ENCODE data around the gene MED27. TPM values are rescaled to one million over a fixed set of nuclear protein-coding genes. Genes with fewer than 3 reads are reported as not detected.
A peak's percentile ranks its signal among the peaks of the same experiment; 100 is the strongest.

Gene MED27
- total RNA-seq, 1 donor from 2014 or later, result 28.2 TPM

- TF ChIP-seq, protein P1, sequence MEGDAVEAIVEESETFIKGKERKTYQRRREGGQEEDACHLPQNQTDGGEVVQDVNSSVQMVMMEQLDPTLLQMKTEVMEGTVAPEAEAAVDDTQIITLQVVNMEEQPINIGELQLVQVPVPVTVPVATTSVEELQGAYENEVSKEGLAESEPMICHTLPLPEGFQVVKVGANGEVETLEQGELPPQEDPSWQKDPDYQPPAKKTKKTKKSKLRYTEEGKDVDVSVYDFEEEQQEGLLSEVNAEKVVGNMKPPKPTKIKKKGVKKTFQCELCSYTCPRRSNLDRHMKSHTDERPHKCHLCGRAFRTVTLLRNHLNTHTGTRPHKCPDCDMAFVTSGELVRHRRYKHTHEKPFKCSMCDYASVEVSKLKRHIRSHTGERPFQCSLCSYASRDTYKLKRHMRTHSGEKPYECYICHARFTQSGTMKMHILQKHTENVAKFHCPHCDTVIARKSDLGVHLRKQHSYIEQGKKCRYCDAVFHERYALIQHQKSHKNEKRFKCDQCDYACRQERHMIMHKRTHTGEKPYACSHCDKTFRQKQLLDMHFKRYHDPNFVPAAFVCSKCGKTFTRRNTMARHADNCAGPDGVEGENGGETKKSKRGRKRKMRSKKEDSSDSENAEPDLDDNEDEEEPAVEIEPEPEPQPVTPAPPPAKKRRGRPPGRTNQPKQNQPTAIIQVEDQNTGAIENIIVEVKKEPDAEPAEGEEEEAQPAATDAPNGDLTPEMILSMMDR (IDR thresholded peaks at IDR 0.05), result no peak
- Mint-ChIP-seq H3K27ac (ENCODE audit: unreplicated experiment) (no peak overlapping the region), H3K36me3 (ENCODE audit: low read depth) (peaks cover 4% of the 10 kb centered on the region), H3K4me1 (ENCODE audit: low read depth) (peaks cover 8% of the 10 kb centered on the region), H3K9me3 (ENCODE audit: low read depth) (no peaks in the 10 kb centered on the region), H3K27me3 (ENCODE audit: low read depth) (no peaks in the 10 kb centered on the region), H3K4me3 (ENCODE audit: unreplicated experiment) (no peak overlapping the region)
- DNase-seq (ENCODE audit: low spot score), result no peak
Measured at GRCh38 chr9:131960311-131960710, 119.4 kb downstream of the MED27 start.

- no peaks in the 10 kb centered on the region for H3K27me3 Mint-ChIP-seq (ENCODE audit: low read depth)
- DNase-seq (ENCODE audit: low spot score), result no peak
- H3K9me3 Mint-ChIP-seq (ENCODE audit: low read depth), result no peaks in the 10 kb centered on the region
- H3K36me3 Mint-ChIP-seq (ENCODE audit: low read depth), result peaks cover 6% of the 10 kb centered on the region
- H3K27ac Mint-ChIP-seq (ENCODE audit: unreplicated experiment), result no peak overlapping the region
- peaks cover 8% of the 10 kb centered on the region for H3K4me1 Mint-ChIP-seq (ENCODE audit: low read depth)
- TF ChIP-seq, protein P1 (IDR thresholded peaks at IDR 0.05), result no peak
- no peak overlapping the region for H3K4me3 Mint-ChIP-seq (ENCODE audit: unreplicated experiment)
Measured at GRCh38 chr9:131959887-131960286, 119.8 kb downstream of the MED27 start.

GRCh38 chr9:131959056-131959455 lies 120.6 kb downstream of the MED27 start:
- Mint-ChIP-seq H3K4me3 (ENCODE audit: unreplicated experiment) (no peak overlapping the region), H3K36me3 (ENCODE audit: low read depth) (peaks cover 6% of the 10 kb centered on the region), H3K9me3 (ENCODE audit: low read depth) (no peaks in the 10 kb centered on the region), H3K27me3 (ENCODE audit: low read depth) (no peaks in the 10 kb centered on the region), H3K27ac (ENCODE audit: unreplicated experiment) (no peak overlapping the region), H3K4me1 (ENCODE audit: low read depth) (peaks cover 8% of the 10 kb centered on the region)
- no peak for DNase-seq (ENCODE audit: low spot score)
- TF ChIP-seq, protein P1 (IDR thresholded peaks at IDR 0.05), result no peak

GRCh38 chr9:131954299-131954698 lies 125.4 kb downstream of the MED27 start:
- Mint-ChIP-seq H3K9me3 (ENCODE audit: low read depth) (no peaks in the 10 kb centered on the region), H3K4me3 (ENCODE audit: unreplicated experiment) (no peak overlapping the region), H3K4me1 (ENCODE audit: low read depth) (peaks cover 17% of the 10 kb centered on the region), H3K27me3 (ENCODE audit: low read depth) (no peaks in the 10 kb centered on the region), H3K27ac (ENCODE audit: unreplicated experiment) (no peak overlapping the region), H3K36me3 (ENCODE audit: low read depth) (peaks cover 6% of the 10 kb centered on the region)
- TF ChIP-seq, protein P1 (IDR thresholded peaks at IDR 0.05), result peak; percentile 44
- no peak for DNase-seq (ENCODE audit: low spot score)

DNA sequence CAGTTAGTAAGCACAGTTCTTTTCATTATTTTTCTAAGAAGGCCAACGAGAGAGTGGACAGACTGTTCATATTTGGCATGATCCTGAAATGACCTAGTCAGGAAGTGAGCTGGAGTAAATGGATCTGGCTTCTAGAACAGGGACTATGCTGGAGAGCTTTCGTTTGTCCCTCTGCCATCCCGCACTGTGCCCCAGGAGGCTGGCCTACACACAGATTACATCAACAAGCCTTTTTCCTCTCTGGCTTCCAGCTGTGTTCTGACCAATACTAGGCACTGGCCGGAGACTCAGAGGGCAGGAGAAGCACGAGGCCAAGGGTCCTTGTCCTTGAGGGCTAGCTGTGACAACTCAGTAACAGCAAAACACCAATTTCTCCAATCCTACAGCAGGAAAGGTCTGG lies 127.8 kb downstream of the MED27 start:
- no peaks in the 10 kb centered on the region for H3K9me3 Mint-ChIP-seq (ENCODE audit: low read depth)
- peak overlapping the region; percentile 68 for H3K27ac Mint-ChIP-seq (ENCODE audit: unreplicated experiment)
- H3K27me3 Mint-ChIP-seq (ENCODE audit: low read depth), result no peaks in the 10 kb centered on the region
- no peak for DNase-seq (ENCODE audit: low spot score)
- peaks cover 19% of the 10 kb centered on the region for H3K4me1 Mint-ChIP-seq (ENCODE audit: low read depth)
- no peak overlapping the region for H3K4me3 Mint-ChIP-seq (ENCODE audit: unreplicated experiment)
- TF ChIP-seq, protein P1 (IDR thresholded peaks at IDR 0.05), result no peak
- peaks cover 9% of the 10 kb centered on the region for H3K36me3 Mint-ChIP-seq (ENCODE audit: low read depth)

Data from chondrocyte (in vitro differentiated cells).